Endothelial cell of umbilical vein (primary cell): ENCODE results near the gene PID1. TPM values are rescaled to one million over a fixed set of nuclear protein-coding genes. Genes with fewer than 3 reads are reported as not detected.

Experiments used
- BruUV-seq: library from RNA; stranded (reverse); fragments of 400-500 nt; replicated peaks from 2 replicates; lab custom pipeline; 2021; lab: Mats Ljungman, UMichigan
- CTCF ChIA-PET: fragments of 300-600, 350-600 bp; sonication (Branson Sonifier 250); formaldehyde crosslinking; loops from one replicate; lab custom pipeline; 2021; ENCODE audit warnings: antibody characterized with exemption, inconsistent platforms; lab: Charles Lee
- POLR2A ChIA-PET: fragments of 300-600, 350-600 bp; sonication (Branson Sonifier 250); formaldehyde crosslinking; loops from one replicate; lab custom pipeline; 2021; ENCODE audit warnings: antibody characterized with exemption, inconsistent platforms; lab: Charles Lee
- DNase-seq: peaks from one replicate; pipeline ENCODE4 v3.0.0-alpha.2; 2011; ENCODE audit warnings: low read depth, low spot score
- FAIRE-seq: peaks from 2 replicates; lab custom pipeline; 2011; peaks lifted over from hg19 to GRCh38; lab: Jason Lieb, UNC
- H2AFZ ChIP-seq: 2 replicates; pipeline ENCODE4 v1.6.0; 2012; ENCODE audit warnings: low read depth, low read length, control low read depth, inconsistent platforms
- H3K27ac ChIP-seq: 2 replicates; pipeline ENCODE4 v1.5.1; 2011; ENCODE audit warnings: low read depth, mild to moderate bottlenecking, control low read depth, low read length, moderate library complexity; ENCODE audit not compliant: insufficient read depth
- H3K27me3 ChIP-seq, 2 experiments: 2 replicates each; pipeline versions ENCODE4 v1.6.0 to v1.6.1; 2011; ENCODE audit warnings: low read length in 2 of 2, mixed read lengths in 1 of 2; ENCODE audit not compliant: control insufficient read depth in 2 of 2, insufficient read depth in 2 of 2
- H3K36me3 ChIP-seq, 2 experiments: 2 replicates in 1 of 2; 3 replicates in 1 of 2; pipeline ENCODE4 v1.5.1; 2011; ENCODE audit warnings: low read length in 2 of 2, mild to moderate bottlenecking in 1 of 2, moderate library complexity in 1 of 2; ENCODE audit not compliant: control insufficient read depth in 2 of 2, insufficient read depth in 2 of 2; ENCODE audit errors: extremely low read depth in 1 of 2
- H3K4me1 ChIP-seq: 3 replicates; pipeline ENCODE4 v1.5.1; 2011; ENCODE audit warnings: mild to moderate bottlenecking, low read length; ENCODE audit not compliant: control insufficient read depth, insufficient read depth; ENCODE audit errors: extremely low read depth
- H3K4me2 ChIP-seq: 2 replicates; pipeline ENCODE4 v1.6.1; 2011; ENCODE audit warnings: low read length, control low read depth, mixed read lengths; ENCODE audit not compliant: insufficient read depth
- H3K4me3 ChIP-seq, 3 experiments: fragments of 200-600 bp in 1 of 3; sonication (generic), shearing (Covaris generic) in 1 of 3; replicated peaks in 1 of 3; 2 replicates each; pipeline ENCODE4 v1.5.1; 2011 to 2016; ENCODE audit warnings: control low read depth in 3 of 3, low read length in 3 of 3, mild to moderate bottlenecking in 2 of 3, inconsistent platforms in 1 of 3, low read depth in 1 of 3, moderate library complexity in 1 of 3; ENCODE audit not compliant: insufficient read depth in 1 of 3
- H3K79me2 ChIP-seq: 2 replicates; pipeline ENCODE4 v1.6.0; 2012; ENCODE audit warnings: low read length, inconsistent platforms; ENCODE audit not compliant: control insufficient read depth, insufficient read depth
- H3K9ac ChIP-seq: replicated peaks from 2 replicates; pipeline ENCODE3; 2011; ENCODE audit warnings: low read length, control low read depth; ENCODE audit not compliant: insufficient read depth; ENCODE audit errors: extremely low read depth
- H3K9me1 ChIP-seq: replicated peaks from 3 replicates; pipeline ENCODE4 v1.6.0; 2011; ENCODE audit warnings: mild to moderate bottlenecking, low read length; ENCODE audit not compliant: control insufficient read depth, insufficient read depth; ENCODE audit errors: extremely low read depth
- H3K9me3 ChIP-seq: replicated peaks from 2 replicates; pipeline ENCODE4 v1.5.1; 2012; ENCODE audit warnings: low read length, inconsistent platforms; ENCODE audit not compliant: control insufficient read depth, insufficient read depth
- H4K20me1 ChIP-seq: replicated peaks from 2 replicates; pipeline ENCODE3; 2011; ENCODE audit warnings: mild to moderate bottlenecking, low read length; ENCODE audit not compliant: control insufficient read depth, insufficient read depth; ENCODE audit errors: extremely low read depth
- CTCF ChIP-seq, 2 donors: IDR thresholded peaks; 1 replicate in 1 of 2; 2 replicates in 1 of 2; pipeline ENCODE4 v1.5.1; 2011; ENCODE audit warnings: low read length in 2 of 2, mild to moderate bottlenecking in 2 of 2, moderate library complexity in 2 of 2, control low read depth in 1 of 2, inconsistent platforms in 1 of 2, low read depth in 1 of 2; ENCODE audit not compliant: insufficient read depth in 1 of 2; ENCODE audit errors: extremely low read depth in 1 of 2
- FOS ChIP-seq: IDR thresholded peaks from 2 replicates; pipeline ENCODE4 v1.6.1; 2011; ENCODE audit warnings: mild to moderate bottlenecking, low read length, moderate library complexity, borderline replicate concordance; ENCODE audit not compliant: insufficient read depth
- GATA2 ChIP-seq: IDR thresholded peaks from 2 replicates; pipeline ENCODE4 v1.7.0; 2011; ENCODE audit warnings: low read depth, mild to moderate bottlenecking, moderate library complexity, mixed read lengths, low read length; ENCODE audit not compliant: insufficient read length, insufficient read depth
- JUN ChIP-seq: IDR thresholded peaks from 2 replicates; pipeline ENCODE4 v1.6.1; 2011; ENCODE audit warnings: borderline replicate concordance, low read depth; ENCODE audit not compliant: insufficient read length, insufficient read depth
- MAX ChIP-seq: IDR thresholded peaks from 2 replicates; pipeline ENCODE4 v1.6.1; 2011; ENCODE audit not compliant: insufficient read depth, insufficient read length
- MYC ChIP-seq: IDR thresholded peaks from one replicate; pipeline ENCODE4 v1.6.1; 2011; ENCODE audit warnings: mild to moderate bottlenecking, low read depth, low read length
- POLR2AphosphoS5 ChIP-seq: IDR thresholded peaks from 2 replicates; pipeline ENCODE4 v1.6.1; 2012; ENCODE audit warnings: low read depth, mild to moderate bottlenecking, control low read depth, low read length, moderate library complexity; ENCODE audit not compliant: insufficient read depth
- dilution Hi-C: fragments of 300-500 bp; cut with MboI; formaldehyde crosslinking; loops from one replicate; pipeline ENCODE4 v1.15.0; 2019; ENCODE audit warnings: low sequenced_read_pairs; ENCODE audit not compliant: extremely low pct_ligation_motif_present
- intact Hi-C: fragments of 100-400 bp; cut with micrococcal nuclease; formaldehyde crosslinking; loops from one replicate; pipeline ENCODE4 v1.10.0; 2022
- polyA plus RNA-seq, 4 experiments: library from polyadenylated mRNA; depleted of rRNA in 3 of 4; stranded (reverse) in 3 of 4; unstranded in 1 of 4; fragments of >200 nt; gene quantifications; 2 replicates each; pipeline versions ENCODE4 v1.2.1 to v1.2.3, GENCODE V29; 2011 to 2012; ENCODE audit warnings: missing spikeins in 1 of 4
- total RNA-seq: library from RNA; stranded (reverse); gene quantifications from 2 replicates; pipeline ENCODE4 v1.2.3, GENCODE V29; 2021

PID1 gene
- total and polyA plus RNA-seq, 2 donors (not counting 3 experiments of a cell fraction or from before 2014, with no cell fraction given): not detected

GRCh38 chr2:229107601-229108000 lies 163.5 kb downstream of the PID1 start:
- ChIA-PET CTCF (no interaction called here), POLR2A (no interaction called here)
- TF ChIP-seq MAX (no peak), CTCF (IDR thresholded peaks at IDR 0.05; ENCODE audit: extremely low read depth in 1 of 2, insufficient read depth in 1 of 2, low read depth in 1 of 2, low read length in 2 of 2) (no peak), POLR2AphosphoS5 (no peak), JUN (no peak), MYC (no peak), GATA2 (no peak), FOS (no peak)
- intact Hi-C loops: no loop called here
- BruUV-seq: no TSS peak
- no peaks in the 10 kb centered on the region for H3K9me1 ChIP-seq
- no peak overlapping the region for H2AFZ ChIP-seq
- H3K9me3 ChIP-seq: peaks cover 2% of the 10 kb centered on the region
- no peaks in the 10 kb centered on the region for H4K20me1 ChIP-seq
- no peaks in the 10 kb centered on the region for H3K4me1 ChIP-seq
- no peak overlapping the region for H3K9ac ChIP-seq
- H3K36me3 ChIP-seq: no peaks in the 10 kb centered on the region
- H3K79me2 ChIP-seq: no peaks in the 10 kb centered on the region
- FAIRE-seq (no peak), DNase-seq (no peak)
- dilution Hi-C loops: no loop called here
- H3K27me3 ChIP-seq: no peaks in the 10 kb centered on the region
- no peak overlapping the region for H3K4me3 ChIP-seq
- H3K4me2 ChIP-seq: no peak overlapping the region
- no peak overlapping the region for H3K27ac ChIP-seq
